AG20443 (cell line): ENCODE results near the gene LAMA5.

Experiments
- DNase-seq: peaks from one replicate; pipeline ENCODE4 v3.0.0; 2012; ENCODE audit warnings: low spot score, mixed read lengths

Gene LAMA5

GRCh38 chr20:62266851-62267250 is 100.3 kb downstream of the LAMA5 start:
- DNase-seq: no peak

GRCh38 chr20:62266340-62266739 is 100.8 kb downstream of the LAMA5 start:
- DNase-seq: no peak

GRCh38 chr20:62265365-62265764 is 101.7 kb downstream of the LAMA5 start:
- no peak for DNase-seq

GRCh38 chr20:62263396-62263795 is 103.7 kb downstream of the LAMA5 start:
- DNase-seq: no peak

GRCh38 chr20:62262064-62262463 is 105.0 kb downstream of the LAMA5 start:
- no peak for DNase-seq

GRCh38 chr20:62259294-62259565 is 107.9 kb downstream of the LAMA5 start:
- no peak for DNase-seq
